ENCODE measurements around the gene NACC2.

NACC2 gene

GRCh38 chr9:136099542-136099941, 4.5 kb upstream of the NACC2 start:
- TF ChIP-seq, protein P1, sequence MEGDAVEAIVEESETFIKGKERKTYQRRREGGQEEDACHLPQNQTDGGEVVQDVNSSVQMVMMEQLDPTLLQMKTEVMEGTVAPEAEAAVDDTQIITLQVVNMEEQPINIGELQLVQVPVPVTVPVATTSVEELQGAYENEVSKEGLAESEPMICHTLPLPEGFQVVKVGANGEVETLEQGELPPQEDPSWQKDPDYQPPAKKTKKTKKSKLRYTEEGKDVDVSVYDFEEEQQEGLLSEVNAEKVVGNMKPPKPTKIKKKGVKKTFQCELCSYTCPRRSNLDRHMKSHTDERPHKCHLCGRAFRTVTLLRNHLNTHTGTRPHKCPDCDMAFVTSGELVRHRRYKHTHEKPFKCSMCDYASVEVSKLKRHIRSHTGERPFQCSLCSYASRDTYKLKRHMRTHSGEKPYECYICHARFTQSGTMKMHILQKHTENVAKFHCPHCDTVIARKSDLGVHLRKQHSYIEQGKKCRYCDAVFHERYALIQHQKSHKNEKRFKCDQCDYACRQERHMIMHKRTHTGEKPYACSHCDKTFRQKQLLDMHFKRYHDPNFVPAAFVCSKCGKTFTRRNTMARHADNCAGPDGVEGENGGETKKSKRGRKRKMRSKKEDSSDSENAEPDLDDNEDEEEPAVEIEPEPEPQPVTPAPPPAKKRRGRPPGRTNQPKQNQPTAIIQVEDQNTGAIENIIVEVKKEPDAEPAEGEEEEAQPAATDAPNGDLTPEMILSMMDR (IDR thresholded peaks at IDR 0.05; ENCODE audit: low read depth, low read length) = no peak
- no peak for DNase-seq (ENCODE audit: low read depth in 2 of 2)
- H3K4me3 ChIP-seq (replicated peaks in 1 of 2; ENCODE audit: low read depth in 2 of 2, low read length in 2 of 2) = no peak overlapping the region

DNA sequence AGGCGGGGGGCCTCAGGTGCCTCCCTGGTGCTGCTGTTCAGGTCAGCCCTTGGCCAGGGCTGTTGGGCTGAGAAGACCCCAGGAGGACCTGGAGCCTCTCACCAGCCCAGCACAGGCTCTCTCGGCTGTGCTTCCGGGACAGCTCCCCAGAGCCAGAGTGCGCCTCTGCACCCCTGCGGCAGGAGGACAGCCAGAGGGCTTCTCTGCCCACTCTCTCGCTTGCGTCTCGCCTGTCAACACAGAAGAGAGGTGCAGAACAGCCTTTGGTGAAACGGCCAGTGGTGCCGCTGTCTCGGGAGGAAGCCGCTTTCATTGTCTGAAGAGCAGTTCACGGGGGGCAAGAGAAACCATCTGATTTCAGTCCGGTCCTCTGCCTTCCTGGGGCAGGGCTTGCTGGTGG, 3.8 kb upstream of the NACC2 start:
- TF ChIP-seq, protein P1 (IDR thresholded peaks at IDR 0.05; ENCODE audit: low read depth, low read length) = no peak
- DNase-seq (ENCODE audit: low read depth in 2 of 2) = no peak
- no peak overlapping the region for H3K4me3 ChIP-seq (replicated peaks in 1 of 2; ENCODE audit: low read depth in 2 of 2, low read length in 2 of 2)

GRCh38 chr9:136098210-136098609, 3.1 kb upstream of the NACC2 start:
- no peak for DNase-seq (ENCODE audit: low read depth in 2 of 2)
- TF ChIP-seq, protein P1 (IDR thresholded peaks at IDR 0.05; ENCODE audit: low read depth, low read length) = no peak

GRCh38 chr9:136096505-136097001, 1.5 kb upstream of the NACC2 start:
- TF ChIP-seq, protein P1 (IDR thresholded peaks at IDR 0.05; ENCODE audit: low read depth, low read length) = no peak
- no peak for DNase-seq (ENCODE audit: low read depth in 2 of 2)
- no peak overlapping the region for H3K4me3 ChIP-seq (replicated peaks in 1 of 2; ENCODE audit: low read depth in 2 of 2, low read length in 2 of 2)

More at GRCh38 chr9:136098210-136098609, 3.1 kb upstream of the NACC2 start:
- no peak overlapping the region for H3K4me3 ChIP-seq (replicated peaks in 1 of 2; ENCODE audit: low read depth in 2 of 2, low read length in 2 of 2)

DNA sequence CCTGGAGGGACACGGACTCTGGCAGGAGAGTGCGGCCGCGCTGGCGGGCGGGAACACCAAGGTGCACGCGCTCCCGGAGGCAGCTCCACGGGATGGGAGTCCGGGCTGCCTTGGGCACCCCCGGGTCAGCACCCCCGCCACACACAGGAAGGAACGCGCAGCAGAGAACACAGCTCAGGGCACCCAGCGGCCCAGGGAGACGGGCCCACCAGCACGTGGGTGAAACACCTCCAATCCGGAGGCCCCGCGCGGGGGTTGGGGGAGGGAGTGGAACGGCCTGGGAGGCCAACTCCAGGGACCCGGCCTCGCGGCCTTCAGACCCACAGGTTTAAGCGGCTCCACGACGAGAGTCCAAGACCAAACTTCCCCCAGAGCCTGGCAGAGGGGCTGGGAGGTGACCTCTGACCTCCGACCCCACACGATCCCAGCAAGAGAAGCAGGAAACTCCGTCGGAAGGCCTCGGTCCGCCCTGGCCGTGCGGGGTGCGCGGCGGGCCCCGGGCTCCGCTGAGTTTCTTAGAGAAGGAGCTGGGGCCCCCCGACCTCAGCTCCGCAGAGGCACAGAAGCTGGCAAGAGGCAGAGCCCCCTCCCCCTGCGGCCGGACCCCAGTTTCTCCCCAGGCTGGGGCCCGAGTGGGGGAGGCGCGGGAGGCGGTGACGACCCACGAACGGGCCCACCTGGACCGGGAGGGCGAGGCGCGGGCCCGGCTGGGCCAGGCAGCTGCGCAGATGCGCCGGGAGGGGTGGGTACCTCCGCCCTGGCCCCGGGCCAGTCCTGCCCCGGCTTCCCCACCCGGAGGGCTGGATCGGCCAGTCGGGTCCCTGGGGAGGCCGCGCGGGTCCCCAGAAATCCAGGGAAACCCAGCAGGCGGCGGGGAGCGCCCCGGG, 851 bp downstream of the NACC2 start:
- peak overlapping the region; percentile 64 to 69 for H3K4me3 ChIP-seq (replicated peaks in 1 of 2; ENCODE audit: low read depth in 2 of 2, low read length in 2 of 2)
- peak; percentile 62 to 68 for DNase-seq (ENCODE audit: low read depth in 2 of 2)
- TF ChIP-seq, protein P1 (IDR thresholded peaks at IDR 0.05; ENCODE audit: low read depth, low read length) = no peak

- peak overlapping the region; percentile 64 to 69 for H3K4me3 ChIP-seq (replicated peaks in 1 of 2; ENCODE audit: low read depth in 2 of 2, low read length in 2 of 2)
Measured at GRCh38 chr9:136093346-136093986, 1.6 kb downstream of the NACC2 start.

More at GRCh38 chr9:136093346-136093986, 1.6 kb downstream of the NACC2 start:
- DNase-seq (ENCODE audit: low read depth in 2 of 2) = peak; percentile 33 to 38
- TF ChIP-seq, protein P1 (IDR thresholded peaks at IDR 0.05; ENCODE audit: low read depth, low read length) = no peak

All from cardiac fibroblast (primary cell).